ENCODE results near the gene C19orf81. TPM values are rescaled to one million over a fixed set of nuclear protein-coding genes. Genes with fewer than 3 reads are reported as not detected.

Gene C19orf81
- total and polyA plus RNA-seq, 12 donors, result 2.4 to 39.6 (median 6.4) TPM; not detected in 3

DNA sequence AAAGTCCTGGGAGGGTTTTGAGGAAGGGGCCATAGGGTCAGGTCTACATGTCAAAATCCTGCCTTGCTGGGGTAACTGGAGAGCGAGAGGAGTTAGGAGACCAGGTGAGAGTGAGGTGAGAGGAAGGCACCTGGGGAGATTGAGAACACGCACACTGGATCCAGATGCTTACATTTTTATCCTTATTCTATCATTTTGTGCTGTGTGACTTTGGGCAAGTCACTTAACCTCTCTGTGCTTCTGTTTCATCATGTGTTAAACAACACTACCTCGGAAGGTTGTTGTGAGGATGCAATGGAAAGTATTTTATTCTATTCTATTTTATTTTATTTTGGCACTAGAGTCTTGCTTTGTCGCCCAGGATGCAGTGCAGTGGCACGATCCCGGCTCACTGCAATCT lies 3.5 kb downstream of the C19orf81 start:
- TF ChIP-seq POLR2A (IDR thresholded peaks at IDR 0.05), result no peak
- TF ChIP-seq, protein P1, sequence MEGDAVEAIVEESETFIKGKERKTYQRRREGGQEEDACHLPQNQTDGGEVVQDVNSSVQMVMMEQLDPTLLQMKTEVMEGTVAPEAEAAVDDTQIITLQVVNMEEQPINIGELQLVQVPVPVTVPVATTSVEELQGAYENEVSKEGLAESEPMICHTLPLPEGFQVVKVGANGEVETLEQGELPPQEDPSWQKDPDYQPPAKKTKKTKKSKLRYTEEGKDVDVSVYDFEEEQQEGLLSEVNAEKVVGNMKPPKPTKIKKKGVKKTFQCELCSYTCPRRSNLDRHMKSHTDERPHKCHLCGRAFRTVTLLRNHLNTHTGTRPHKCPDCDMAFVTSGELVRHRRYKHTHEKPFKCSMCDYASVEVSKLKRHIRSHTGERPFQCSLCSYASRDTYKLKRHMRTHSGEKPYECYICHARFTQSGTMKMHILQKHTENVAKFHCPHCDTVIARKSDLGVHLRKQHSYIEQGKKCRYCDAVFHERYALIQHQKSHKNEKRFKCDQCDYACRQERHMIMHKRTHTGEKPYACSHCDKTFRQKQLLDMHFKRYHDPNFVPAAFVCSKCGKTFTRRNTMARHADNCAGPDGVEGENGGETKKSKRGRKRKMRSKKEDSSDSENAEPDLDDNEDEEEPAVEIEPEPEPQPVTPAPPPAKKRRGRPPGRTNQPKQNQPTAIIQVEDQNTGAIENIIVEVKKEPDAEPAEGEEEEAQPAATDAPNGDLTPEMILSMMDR (IDR thresholded peaks at IDR 0.05), result no peak
- Histone ChIP-seq H3K9me3 (replicated peaks in 1 of 3) (no peaks in the 10 kb centered on the region), H3K4me3 (no peak overlapping the region), H3K4me1 (replicated peaks in 1 of 2) (no peaks in the 10 kb centered on the region), H3K27me3 (peaks cover 1% of the 10 kb centered on the region), H3K27ac (no peak overlapping the region), H3K36me3 (replicated peaks in 1 of 2) (no peaks in the 10 kb centered on the region)
- intact Hi-C loops (cut with DNase I), result no loop called here
- no peak for DNase-seq
- 83 to 90% (median 88%) methylated on average over 6 of the region's 6 CpGs for WGBS, 4 donors

DNA sequence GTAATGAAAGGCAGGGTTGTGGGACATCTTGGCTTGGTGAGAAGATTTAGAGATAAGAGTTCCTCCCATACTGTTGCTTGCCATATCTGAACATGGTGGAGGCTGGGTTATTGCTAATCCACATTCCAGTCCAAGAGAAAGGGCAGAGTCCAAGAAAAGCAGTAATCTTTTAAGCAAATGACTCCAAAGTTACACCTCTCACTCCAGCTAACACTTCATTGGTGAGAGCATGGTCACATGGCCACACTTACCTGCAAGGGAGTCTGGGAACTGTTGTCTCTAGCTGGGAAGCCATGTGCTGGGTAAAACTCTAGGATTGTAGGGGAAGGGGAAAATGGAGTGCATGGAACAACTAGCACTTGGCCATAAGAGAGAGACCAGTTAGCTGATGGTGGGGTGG lies 5.6 kb downstream of the C19orf81 start:
- H3K27me3 ChIP-seq, result no peaks in the 10 kb centered on the region
- no peak overlapping the region for H3K27ac ChIP-seq
- TF ChIP-seq POLR2A (IDR thresholded peaks at IDR 0.05), result no peak
- TF ChIP-seq, protein P1 (IDR thresholded peaks at IDR 0.05), result no peak
- no peaks in the 10 kb centered on the region for H3K36me3 ChIP-seq (replicated peaks in 1 of 2)
- DNase-seq, result no peak
- H3K4me1 ChIP-seq (replicated peaks in 1 of 2), result peaks cover 0 to 10% of the 10 kb centered on the region in 2 donors
- H3K4me3 ChIP-seq, result no peak overlapping the region
- intact Hi-C loops (cut with DNase I), result no loop called here
- H3K9me3 ChIP-seq (replicated peaks in 1 of 3), result no peaks in the 10 kb centered on the region

DNA sequence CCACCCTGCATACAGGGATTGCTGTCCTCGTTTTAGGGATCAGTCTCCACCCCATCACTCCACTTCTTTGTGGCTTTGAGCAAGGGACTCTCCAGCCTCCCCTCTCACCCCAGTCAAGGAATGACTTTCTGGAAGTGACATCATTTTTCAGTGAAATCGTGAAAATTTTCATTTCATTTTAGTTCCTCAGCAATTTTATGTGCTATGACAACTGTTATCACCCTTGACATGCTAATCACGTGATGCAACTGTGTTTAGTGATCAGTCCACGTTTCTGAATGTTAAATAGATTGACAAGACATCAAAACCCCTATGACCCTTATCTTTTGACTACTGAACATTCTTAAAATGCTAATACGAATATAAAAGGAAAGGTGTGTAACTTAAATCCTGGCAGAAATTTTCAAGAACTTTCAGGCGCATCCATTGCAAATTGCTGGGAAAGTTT lies 8.0 kb downstream of the C19orf81 start:
- no peaks in the 10 kb centered on the region for H3K9me3 ChIP-seq (replicated peaks in 1 of 3)
- H3K27me3 ChIP-seq, result no peaks in the 10 kb centered on the region
- H3K36me3 ChIP-seq (replicated peaks in 1 of 2), result no peaks in the 10 kb centered on the region
- intact Hi-C loops (cut with DNase I), result no loop called here
- DNase-seq, result no peak
- WGBS, 4 donors, result 55 to 64% (median 59%) methylated on average over 6 of the region's 6 CpGs
- H3K4me1 ChIP-seq (replicated peaks in 1 of 2), result peaks cover 0 to 10% of the 10 kb centered on the region in 2 donors
- no peak overlapping the region for H3K4me3 ChIP-seq
- TF ChIP-seq POLR2A (IDR thresholded peaks at IDR 0.05), result no peak
- TF ChIP-seq, protein P1 (IDR thresholded peaks at IDR 0.05), result no peak
- peak overlapping the region in 1 of 5 donors; percentile 70 for H3K27ac ChIP-seq

DNA sequence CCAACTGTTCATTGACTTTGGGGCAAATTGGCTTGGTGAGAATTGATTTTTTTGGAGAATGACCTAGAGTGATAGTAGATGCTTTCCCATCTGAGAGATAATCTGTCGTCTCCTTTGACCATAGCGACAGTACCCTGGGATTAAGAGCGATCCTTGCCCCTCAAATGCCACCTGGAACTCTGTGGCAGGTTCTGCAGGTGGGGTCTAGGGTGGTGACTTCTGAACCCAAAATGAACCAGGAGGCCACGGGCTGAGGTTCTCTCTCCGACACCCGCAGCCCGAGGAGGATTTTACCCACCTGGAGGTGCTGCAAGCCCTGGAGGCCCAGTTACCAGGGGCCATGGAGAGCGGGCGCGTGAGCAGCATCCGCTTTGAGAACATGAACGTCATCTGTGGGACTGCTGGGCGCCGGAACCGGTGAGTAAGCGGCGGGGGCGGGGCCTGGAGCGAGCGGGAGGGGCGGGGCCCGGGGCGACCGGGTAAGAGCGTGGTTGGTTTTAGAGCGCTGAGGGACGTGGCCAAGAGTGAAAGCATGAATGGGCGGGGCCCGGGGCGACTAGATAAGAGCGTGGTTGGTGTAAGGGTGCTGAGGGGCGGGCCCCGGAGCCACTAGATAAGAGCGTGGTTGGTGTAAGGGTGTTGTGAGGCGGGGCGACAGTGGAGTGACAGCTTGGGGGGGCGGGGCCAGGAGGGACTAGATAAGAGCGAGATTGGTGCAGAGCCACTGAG lies 8.6 kb downstream of the C19orf81 start:
- 2% methylated on average over 25 to 38 of the region's 38 CpGs for WGBS, 4 donors
- H3K27me3 ChIP-seq, result no peaks in the 10 kb centered on the region
- H3K9me3 ChIP-seq (replicated peaks in 1 of 3), result no peaks in the 10 kb centered on the region
- H3K4me3 ChIP-seq, result peak overlapping the region in 1 of 4 donors; percentile 55
- TF ChIP-seq, protein P1 (IDR thresholded peaks at IDR 0.05), result no peak
- peak in 1 of 2 donors; percentile 43 for TF ChIP-seq POLR2A (IDR thresholded peaks at IDR 0.05)
- H3K27ac ChIP-seq, result peak overlapping the region in 2 of 5 donors; percentile 88 to 92
- no peaks in the 10 kb centered on the region for H3K36me3 ChIP-seq (replicated peaks in 1 of 2)
- peaks cover 0 to 10% of the 10 kb centered on the region in 2 donors for H3K4me1 ChIP-seq (replicated peaks in 1 of 2)
- peak; percentile 96 to 99 (median 98) for DNase-seq
- intact Hi-C loops (cut with DNase I), result no loop called here

Data from adrenal gland (tissue), 12 donors.